ENCODE measurements around the gene CTSA. TPM values are rescaled to one million over a fixed set of nuclear protein-coding genes. Genes with fewer than 3 reads are reported as not detected.

CTSA gene
- total and polyA plus RNA-seq, 8 donors, result 68.7 to 268 (median 73.5) TPM

- DNase-seq (peak in 1 of 4 donors; percentile 57), ATAC-seq (no peak)
- Histone ChIP-seq H3K27me3 (no peaks in the 10 kb centered on the region), H3K36me3 (peaks cover 0 to 73% of the 10 kb centered on the region in 2 donors), H3K27ac (no peak overlapping the region), H3K4me3 (no peak overlapping the region), H3K9me3 (no peaks in the 10 kb centered on the region), H3K4me1 (peaks cover 10 to 36% of the 10 kb centered on the region in 2 donors)
- TF ChIP-seq CTCF (IDR thresholded peaks at IDR 0.05), result no peak
- intact Hi-C loops (cut with DNase I), result no loop called here
These were observed 3.7 kb downstream of the CTSA start for GRCh38 chr20:45894797-45895196.

GRCh38 chr20:45896641-45897161, 5.6 kb downstream of the CTSA start:
- peaks cover 0 to 91% of the 10 kb centered on the region in 2 donors for H3K36me3 ChIP-seq
- H3K27ac ChIP-seq, result no peak overlapping the region
- no peak for TF ChIP-seq CTCF (IDR thresholded peaks at IDR 0.05)
- ATAC-seq, result no peak
- H3K4me1 ChIP-seq, result peaks cover 9 to 23% of the 10 kb centered on the region in 2 donors
- intact Hi-C loops (cut with DNase I), result no loop called here
- peak in 1 of 4 donors; percentile 14 for DNase-seq
- no peaks in the 10 kb centered on the region for H3K27me3 ChIP-seq
- no peaks in the 10 kb centered on the region for H3K9me3 ChIP-seq
- H3K4me3 ChIP-seq, result no peak overlapping the region

- Histone ChIP-seq H3K9me3 (no peaks in the 10 kb centered on the region), H3K27me3 (no peaks in the 10 kb centered on the region), H3K27ac (no peak overlapping the region), H3K4me3 (no peak overlapping the region), H3K4me1 (peaks cover 4 to 18% of the 10 kb centered on the region in 2 donors), H3K36me3 (peaks cover 0 to 97% of the 10 kb centered on the region in 2 donors)
- no peak for DNase-seq
- intact Hi-C loops (cut with DNase I), result no loop called here
- no peak for ATAC-seq
- TF ChIP-seq CTCF (IDR thresholded peaks at IDR 0.05), result no peak
These were observed 6.2 kb downstream of the CTSA start for GRCh38 chr20:45897289-45897688.

GRCh38 chr20:45897692-45898091, 6.6 kb downstream of the CTSA start:
- ATAC-seq, result no peak
- H3K4me1 ChIP-seq, result peaks cover under 1 to 14% of the 10 kb centered on the region in 2 donors
- DNase-seq, result peak in 1 of 4 donors; percentile 49
- no peak overlapping the region for H3K27ac ChIP-seq
- H3K4me3 ChIP-seq, result no peak overlapping the region
- H3K27me3 ChIP-seq, result no peaks in the 10 kb centered on the region
- H3K9me3 ChIP-seq, result no peaks in the 10 kb centered on the region
- intact Hi-C loops (cut with DNase I), result no loop called here
- H3K36me3 ChIP-seq, result peaks cover 0 to 98% of the 10 kb centered on the region in 2 donors
- no peak for TF ChIP-seq CTCF (IDR thresholded peaks at IDR 0.05)

GRCh38 chr20:45898285-45898684, 7.2 kb downstream of the CTSA start:
- no peak for TF ChIP-seq CTCF (IDR thresholded peaks at IDR 0.05)

More at GRCh38 chr20:45898285-45898684, 7.2 kb downstream of the CTSA start:
- intact Hi-C loops (cut with DNase I), result no loop called here
- Histone ChIP-seq H3K9me3 (no peaks in the 10 kb centered on the region), H3K4me1 (peaks cover 0 to 8% of the 10 kb centered on the region in 2 donors), H3K27me3 (no peaks in the 10 kb centered on the region), H3K27ac (no peak overlapping the region), H3K36me3 (peaks cover 0 to 92% of the 10 kb centered on the region in 2 donors), H3K4me3 (no peak overlapping the region)
- DNase-seq, result peak in 1 of 4 donors; percentile 75
- no peak for ATAC-seq
